GM13977 (cell line): ENCODE measurements around the gene TEDC1.

Experiments used
- DNase-seq: peaks from one replicate; pipeline ENCODE4 v3.0.0; 2012; ENCODE audit warnings: low spot score
- in situ Hi-C: fragments of 300-500 bp; cut with MboI; formaldehyde crosslinking; loops from one replicate; pipeline ENCODE4 v1.12.0; 2022; ENCODE audit warnings: low sequenced_read_pairs, low pct_unique_long_range_greater_than_20kb, mixed read lengths, inconsistent platforms; ENCODE audit not compliant: unreplicated experiment
- TF ChIP-seq, protein P1 (sequence below): IDR thresholded peaks from 2 replicates; pipeline ENCODE4 v1.5.1; 2012; ENCODE audit warnings: mild to moderate bottlenecking, control low read depth; ENCODE audit not compliant: insufficient read depth; ENCODE audit errors: extremely low read depth, missing control alignments

TEDC1 gene

DNA sequence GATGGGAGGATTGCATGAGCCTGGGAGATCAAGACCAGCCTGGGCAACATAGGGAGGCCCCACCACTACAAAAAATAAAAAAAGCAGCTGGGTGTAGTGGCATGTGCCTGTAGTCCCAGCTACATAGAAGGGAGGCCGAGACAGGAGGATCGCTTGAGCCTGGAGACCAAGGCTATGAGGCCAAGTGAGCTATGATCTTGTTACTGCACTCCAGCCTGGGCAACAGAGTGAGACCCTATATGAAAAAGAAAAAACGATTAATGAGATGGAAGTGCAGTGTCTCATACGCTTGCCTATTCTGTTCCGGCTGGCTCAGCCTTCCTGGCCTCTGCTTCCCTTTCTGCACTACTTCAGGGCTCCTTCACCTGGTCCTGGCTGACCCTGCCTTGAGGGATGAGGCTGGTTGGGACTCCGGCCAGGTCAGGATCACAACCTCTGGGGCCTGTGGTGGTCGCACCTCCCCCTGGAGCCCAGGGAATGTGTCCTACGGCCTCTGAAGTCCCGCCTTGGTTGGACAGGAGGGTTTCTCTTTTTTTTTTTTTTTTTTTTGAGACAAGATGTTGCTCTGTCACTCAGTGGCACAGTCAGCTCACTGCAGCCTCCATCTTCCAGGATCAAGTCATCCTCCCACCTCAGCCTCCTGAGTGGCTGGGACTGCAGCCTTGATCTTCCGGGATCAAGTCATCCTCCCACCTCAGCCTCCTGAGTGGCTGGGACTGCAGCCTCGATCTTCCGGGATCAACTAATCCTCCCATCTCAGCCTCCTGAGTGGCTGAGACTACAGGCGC, 10.7 kb downstream of the TEDC1 start:
- DNase-seq, result no peak
- TF ChIP-seq, protein P1, sequence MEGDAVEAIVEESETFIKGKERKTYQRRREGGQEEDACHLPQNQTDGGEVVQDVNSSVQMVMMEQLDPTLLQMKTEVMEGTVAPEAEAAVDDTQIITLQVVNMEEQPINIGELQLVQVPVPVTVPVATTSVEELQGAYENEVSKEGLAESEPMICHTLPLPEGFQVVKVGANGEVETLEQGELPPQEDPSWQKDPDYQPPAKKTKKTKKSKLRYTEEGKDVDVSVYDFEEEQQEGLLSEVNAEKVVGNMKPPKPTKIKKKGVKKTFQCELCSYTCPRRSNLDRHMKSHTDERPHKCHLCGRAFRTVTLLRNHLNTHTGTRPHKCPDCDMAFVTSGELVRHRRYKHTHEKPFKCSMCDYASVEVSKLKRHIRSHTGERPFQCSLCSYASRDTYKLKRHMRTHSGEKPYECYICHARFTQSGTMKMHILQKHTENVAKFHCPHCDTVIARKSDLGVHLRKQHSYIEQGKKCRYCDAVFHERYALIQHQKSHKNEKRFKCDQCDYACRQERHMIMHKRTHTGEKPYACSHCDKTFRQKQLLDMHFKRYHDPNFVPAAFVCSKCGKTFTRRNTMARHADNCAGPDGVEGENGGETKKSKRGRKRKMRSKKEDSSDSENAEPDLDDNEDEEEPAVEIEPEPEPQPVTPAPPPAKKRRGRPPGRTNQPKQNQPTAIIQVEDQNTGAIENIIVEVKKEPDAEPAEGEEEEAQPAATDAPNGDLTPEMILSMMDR, result no peak
- in situ Hi-C loops, result loop anchor here (25.0 kb wide), 1 partner anchor 389 kb away; no protein-coding TSS in a partner anchor

GRCh38 chr14:105502446-105503295, 11.6 kb downstream of the TEDC1 start:
- DNase-seq, result no peak
- in situ Hi-C loops, result loop anchor here (25.0 kb wide), 1 partner anchor 390 kb away; no protein-coding TSS in a partner anchor
- TF ChIP-seq, protein P1, result no peak

- TF ChIP-seq, protein P1, result no peak
- no peak for DNase-seq
- in situ Hi-C loops, result loop anchor here (25.0 kb wide), 1 partner anchor 391 kb away; no protein-coding TSS in a partner anchor
Measured at GRCh38 chr14:105503296-105503640, 12.2 kb downstream of the TEDC1 start.

- DNase-seq, result no peak
- TF ChIP-seq, protein P1, result no peak
- in situ Hi-C loops, result loop anchor here (25.0 kb wide), 1 partner anchor 392 kb away; no protein-coding TSS in a partner anchor
Measured at GRCh38 chr14:105503935-105504692, 13.1 kb downstream of the TEDC1 start.

DNA sequence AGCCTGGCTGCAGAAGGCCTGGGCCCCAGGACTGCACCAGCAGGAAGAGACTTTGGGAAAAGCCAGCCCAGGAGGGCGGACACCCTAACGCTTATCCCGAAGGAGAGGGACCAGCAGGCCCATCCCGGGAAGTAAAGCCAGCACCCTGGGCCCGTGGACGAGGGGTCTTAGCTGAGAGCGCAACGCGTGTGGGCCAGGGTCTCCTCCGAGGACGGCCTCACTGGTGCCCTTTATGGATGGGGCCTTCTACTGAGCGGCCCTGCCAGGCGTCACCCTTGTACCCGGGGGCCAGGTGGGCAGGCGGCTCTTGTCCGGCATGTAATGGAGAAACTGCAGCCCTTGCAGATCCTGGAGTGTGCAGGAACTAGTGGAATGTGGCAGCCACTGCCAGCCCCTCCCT, 14.1 kb downstream of the TEDC1 start:
- in situ Hi-C loops, result loop anchor here (25.0 kb wide), 1 partner anchor 393 kb away; no protein-coding TSS in a partner anchor
- no peak for DNase-seq
- TF ChIP-seq, protein P1, result no peak

DNA sequence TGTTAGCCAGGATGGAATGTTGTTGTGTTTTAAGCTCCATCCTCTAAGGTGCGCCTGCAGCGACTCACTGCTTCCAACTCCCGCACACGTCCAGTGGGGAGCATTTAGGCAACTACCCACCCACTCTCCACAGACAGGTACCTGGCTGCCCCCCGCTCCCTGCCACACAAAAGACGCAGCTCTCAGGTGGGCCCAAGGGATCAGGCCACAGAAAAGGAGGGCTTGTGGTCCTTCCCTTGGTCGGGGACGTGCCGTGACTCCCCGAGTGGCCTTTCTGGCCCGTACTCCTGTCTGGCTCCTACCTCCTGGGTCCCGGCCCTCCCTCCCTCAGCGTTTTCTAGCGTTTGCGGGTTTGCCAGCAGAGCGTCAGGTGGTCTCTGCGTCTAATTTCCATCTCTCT, 16.2 kb downstream of the TEDC1 start:
- in situ Hi-C loops, result loop anchor here (25.0 kb wide), 1 partner anchor 395 kb away; no protein-coding TSS in a partner anchor
- DNase-seq, result no peak
- TF ChIP-seq, protein P1, result no peak
